Uterus (tissue), 4 donors: Measurements from ENCODE around the gene ADH7. TPM values are rescaled to one million over a fixed set of nuclear protein-coding genes. Genes with fewer than 3 reads are reported as not detected.

Source experiments
- DNase-seq, 2 donors: peaks; one replicate each; pipeline ENCODE4 v3.0.0-alpha.2; 2019 to 2020
- H3K27ac ChIP-seq, 2 donors: fragments of 200-600 bp; sonication (generic); 1 replicate in 1 of 2; 2 replicates in 1 of 2; pipeline ENCODE4 v1.5.1; 2016 to 2018
- H3K27me3 ChIP-seq, 2 donors: fragments of 200-600 bp; sonication (generic); one replicate each; pipeline ENCODE4 v1.5.1; 2018 to 2019; ENCODE audit warnings: control low read depth in 1 of 2
- H3K36me3 ChIP-seq, 2 donors: fragments of 200-600 bp; sonication (generic); one replicate each; pipeline ENCODE4 v1.5.1; 2019; ENCODE audit warnings: control low read depth in 1 of 2
- H3K4me1 ChIP-seq, 2 donors: fragments of 200-600 bp; sonication (generic); one replicate each; pipeline ENCODE4 v1.5.1; 2018 to 2019; ENCODE audit warnings: control low read depth in 1 of 2
- H3K4me3 ChIP-seq, 2 donors: fragments of 200-600 bp; sonication (generic); 1 replicate in 1 of 2; 2 replicates in 1 of 2; pipeline ENCODE4 v1.5.1; 2018 to 2019; ENCODE audit warnings: mild to moderate bottlenecking in 1 of 2
- H3K9me3 ChIP-seq, 2 donors: fragments of 200-600 bp; sonication (generic); one replicate each; pipeline ENCODE4 v1.5.1; 2019; ENCODE audit warnings: control low read depth in 1 of 2
- CTCF ChIP-seq, 4 experiments: fragments of 200-600 bp in 2 of 4; fragments of 450-650 bp in 2 of 4; sonication (generic) in 2 of 4; IDR thresholded peaks; one replicate each; pipeline ENCODE4 v1.5.1; 2016 to 2019; ENCODE audit warnings: antibody characterized with exemption in 4 of 4, mild to moderate bottlenecking in 2 of 4, moderate library complexity in 1 of 4
- POLR2A ChIP-seq, 2 donors: fragments of 450-650 bp; IDR thresholded peaks; one replicate each; pipeline ENCODE4 v1.6.1; 2016; ENCODE audit warnings: antibody characterized with exemption in 2 of 2, mild to moderate bottlenecking in 1 of 2, moderate library complexity in 1 of 2
- intact Hi-C: fragments of 100-400 bp; cut with DNase I; formaldehyde crosslinking; loops from one replicate; pipeline ENCODE4 v1.15.1; 2023; ENCODE audit warnings: low total_unique reads
- total RNA-seq, 4 donors: library from RNA; depleted of rRNA in 3 of 4; stranded (reverse); fragments of >200 nt in 3 of 4; gene quantifications; one replicate each; pipeline versions ENCODE4 v1.1.0 to v1.2.4, GENCODE V29; 2014 to 2023
- donor health status: DM: yes; HTN: yes; CAD: no.

Gene ADH7
- not detected for total RNA-seq

GRCh38 chr4:99435154-99435553 lies at the start of gene ADH7:
TSS of gene ADH7 (minus strand) at chr4:99435342. CDS start at chr4:99435233, 109 bp downstream.
- Histone ChIP-seq H3K36me3 (no peaks in the 10 kb centered on the region), H3K9me3 (no peaks in the 10 kb centered on the region)
- intact Hi-C loops = no loop called here

GRCh38 chr4:99483636-99484035 lies 48.5 kb upstream of the ADH7 start:
- no peaks in the 10 kb centered on the region for H3K36me3 ChIP-seq
- intact Hi-C loops = no loop called here
- no peak for DNase-seq
- peaks cover 0 to 11% of the 10 kb centered on the region in 2 donors for H3K9me3 ChIP-seq
- TF ChIP-seq CTCF (IDR thresholded peaks at IDR 0.05) = no peak
- TF ChIP-seq POLR2A (IDR thresholded peaks at IDR 0.05) = no peak
- H3K4me3 ChIP-seq = no peak overlapping the region
- no peak overlapping the region for H3K27ac ChIP-seq
- H3K27me3 ChIP-seq = no peaks in the 10 kb centered on the region
- no peaks in the 10 kb centered on the region for H3K4me1 ChIP-seq

More at GRCh38 chr4:99435154-99435553, at the start of gene ADH7:
- H3K4me1 ChIP-seq = no peaks in the 10 kb centered on the region
- DNase-seq = no peak
- no peak for TF ChIP-seq CTCF (IDR thresholded peaks at IDR 0.05)
- TF ChIP-seq POLR2A (IDR thresholded peaks at IDR 0.05) = no peak
- H3K4me3 ChIP-seq = no peak within 1 kb of the TSS
- no peak within 1 kb of the TSS for H3K27ac ChIP-seq
- no peaks in the 10 kb centered on the region for H3K27me3 ChIP-seq

- TF ChIP-seq POLR2A (IDR thresholded peaks at IDR 0.05) (no peak), CTCF (IDR thresholded peaks at IDR 0.05) (no peak)
- H3K27ac ChIP-seq = no peak overlapping the region
- no peak for DNase-seq
Observed at GRCh38 chr4:99473131-99473530, 38.0 kb upstream of the ADH7 start.

GRCh38 chr4:99471896-99472295 lies 36.8 kb upstream of the ADH7 start:
- Histone ChIP-seq H3K9me3 (no peaks in the 10 kb centered on the region), H3K36me3 (no peaks in the 10 kb centered on the region), H3K4me3 (no peak overlapping the region), H3K4me1 (no peaks in the 10 kb centered on the region), H3K27ac (no peak overlapping the region), H3K27me3 (no peaks in the 10 kb centered on the region)
- TF ChIP-seq POLR2A (IDR thresholded peaks at IDR 0.05) (no peak), CTCF (IDR thresholded peaks at IDR 0.05) (no peak)
- intact Hi-C loops = no loop called here
- DNase-seq = no peak

More at GRCh38 chr4:99473131-99473530, 38.0 kb upstream of the ADH7 start:
- Histone ChIP-seq H3K36me3 (no peaks in the 10 kb centered on the region), H3K4me3 (no peak overlapping the region), H3K9me3 (no peaks in the 10 kb centered on the region), H3K4me1 (no peaks in the 10 kb centered on the region), H3K27me3 (no peaks in the 10 kb centered on the region)
- intact Hi-C loops = no loop called here

GRCh38 chr4:99471349-99471748 lies 36.2 kb upstream of the ADH7 start:
- Histone ChIP-seq H3K27ac (no peak overlapping the region), H3K27me3 (no peaks in the 10 kb centered on the region), H3K9me3 (no peaks in the 10 kb centered on the region), H3K36me3 (no peaks in the 10 kb centered on the region), H3K4me1 (no peaks in the 10 kb centered on the region), H3K4me3 (no peak overlapping the region)
- TF ChIP-seq CTCF (IDR thresholded peaks at IDR 0.05) = no peak
- no peak for TF ChIP-seq POLR2A (IDR thresholded peaks at IDR 0.05)
- intact Hi-C loops = no loop called here
- DNase-seq = no peak
